Left ventricle myocardium inferior (tissue), 1 donor: ENCODE measurements around the gene TMEM178A. TPM values are rescaled to one million over a fixed set of nuclear protein-coding genes. Genes with fewer than 3 reads are reported as not detected.
A peak's percentile ranks its signal among the peaks of the same experiment; 100 is the strongest.
"Not testable (repeated sequence)": the region's sequence is repeated elsewhere in the genome, so short reads cannot be mapped to it uniquely, and the experiment has no call there.

Experiments
- DNase-seq: peaks from one replicate; pipeline ENCODE4 v3.0.0-alpha.2; 2020
- H3K27ac ChIP-seq: fragments of 200-600 bp; replicated peaks from 2 replicates; pipeline ENCODE4 v1.8.0; 2021
- H3K27me3 ChIP-seq: fragments of 200-600 bp; 2 replicates; pipeline ENCODE4 v1.8.0; 2021; ENCODE audit warnings: low read depth
- H3K36me3 ChIP-seq: fragments of 200-600 bp; 2 replicates; pipeline ENCODE4 v1.8.0; 2021
- H3K4me1 ChIP-seq: fragments of 200-600 bp; 2 replicates; pipeline ENCODE4 v1.8.0; 2021
- H3K4me3 ChIP-seq: fragments of 200-600 bp; 2 replicates; pipeline ENCODE4 v1.8.0; 2021; ENCODE audit warnings: mild to moderate bottlenecking, moderate library complexity
- H3K9me3 ChIP-seq: fragments of 200-600 bp; replicated peaks from 2 replicates; pipeline ENCODE4 v1.8.0; 2021
- intact Hi-C: fragments of 100-400 bp; cut with micrococcal nuclease; formaldehyde crosslinking; loops from one replicate; pipeline ENCODE4 v1.11.0; 2022
- total RNA-seq: library from RNA; stranded (reverse); fragmentation: NEBNext Ultra II Directional; extraction: Animal tissue kit (Norgen Biotek cat#: 25700); gene quantifications from one replicate; pipeline ENCODE4 v1.2.1, GENCODE V29; 2021
- TF ChIP-seq, protein P1 (sequence below): fragments of 200-600 bp; IDR thresholded peaks from 2 replicates; pipeline ENCODE4 v1.8.0; 2021; ENCODE audit warnings: antibody characterized with exemption, mild to moderate bottlenecking, borderline replicate concordance
- donor health status: DM: no; HTN: yes; CAD: no; lungs with severe emphysema.

The TMEM178A gene
- total RNA-seq, 1 donor from 2014 or later, result 3.6 TPM

- Histone ChIP-seq H3K9me3 (no peaks in the 10 kb centered on the region), H3K36me3 (no peaks in the 10 kb centered on the region), H3K27ac (peak overlapping the region; percentile 78), H3K4me3 (no peak overlapping the region), H3K27me3 (no peaks in the 10 kb centered on the region), H3K4me1 (peaks cover 18% of the 10 kb centered on the region)
- intact Hi-C loops, result no loop called here
- TF ChIP-seq, protein P1, sequence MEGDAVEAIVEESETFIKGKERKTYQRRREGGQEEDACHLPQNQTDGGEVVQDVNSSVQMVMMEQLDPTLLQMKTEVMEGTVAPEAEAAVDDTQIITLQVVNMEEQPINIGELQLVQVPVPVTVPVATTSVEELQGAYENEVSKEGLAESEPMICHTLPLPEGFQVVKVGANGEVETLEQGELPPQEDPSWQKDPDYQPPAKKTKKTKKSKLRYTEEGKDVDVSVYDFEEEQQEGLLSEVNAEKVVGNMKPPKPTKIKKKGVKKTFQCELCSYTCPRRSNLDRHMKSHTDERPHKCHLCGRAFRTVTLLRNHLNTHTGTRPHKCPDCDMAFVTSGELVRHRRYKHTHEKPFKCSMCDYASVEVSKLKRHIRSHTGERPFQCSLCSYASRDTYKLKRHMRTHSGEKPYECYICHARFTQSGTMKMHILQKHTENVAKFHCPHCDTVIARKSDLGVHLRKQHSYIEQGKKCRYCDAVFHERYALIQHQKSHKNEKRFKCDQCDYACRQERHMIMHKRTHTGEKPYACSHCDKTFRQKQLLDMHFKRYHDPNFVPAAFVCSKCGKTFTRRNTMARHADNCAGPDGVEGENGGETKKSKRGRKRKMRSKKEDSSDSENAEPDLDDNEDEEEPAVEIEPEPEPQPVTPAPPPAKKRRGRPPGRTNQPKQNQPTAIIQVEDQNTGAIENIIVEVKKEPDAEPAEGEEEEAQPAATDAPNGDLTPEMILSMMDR, result no peak
- no peak for DNase-seq
These were observed 57.8 kb downstream of the TMEM178A start for GRCh38 chr2:39723497-39723896.

GRCh38 chr2:39723946-39724827 lies 58.5 kb downstream of the TMEM178A start:
- intact Hi-C loops, result no loop called here
- TF ChIP-seq, protein P1, result no peak
- peak overlapping the region; percentile 78 for H3K27ac ChIP-seq

DNA sequence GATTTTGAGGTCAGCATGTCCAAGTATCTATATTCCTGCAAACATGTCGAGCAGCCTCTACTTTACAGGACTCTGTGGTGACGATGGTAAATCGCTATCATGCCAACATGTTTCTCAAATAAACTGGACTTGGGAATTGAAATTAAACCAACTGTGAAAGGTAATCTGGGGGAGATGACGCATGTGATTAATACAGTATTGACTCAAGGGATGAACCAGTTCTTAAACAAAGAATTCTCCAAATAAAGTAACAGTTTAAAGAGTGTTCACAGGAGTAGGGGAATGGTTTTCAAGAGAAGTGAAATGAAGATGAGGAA lies 59.1 kb downstream of the TMEM178A start:
- TF ChIP-seq, protein P1, result no peak
- no peaks in the 10 kb centered on the region for H3K36me3 ChIP-seq
- no peak for DNase-seq
- no peak overlapping the region for H3K4me3 ChIP-seq
- H3K4me1 ChIP-seq, result peaks cover 21% of the 10 kb centered on the region
- no peak overlapping the region for H3K27ac ChIP-seq
- no peaks in the 10 kb centered on the region for H3K9me3 ChIP-seq
- H3K27me3 ChIP-seq, result no peaks in the 10 kb centered on the region
- intact Hi-C loops, result no loop called here

More at GRCh38 chr2:39723946-39724827, 58.5 kb downstream of the TMEM178A start:
- peaks cover 21% of the 10 kb centered on the region for H3K4me1 ChIP-seq
- H3K36me3 ChIP-seq, result no peaks in the 10 kb centered on the region
- H3K27me3 ChIP-seq, result no peaks in the 10 kb centered on the region
- no peaks in the 10 kb centered on the region for H3K9me3 ChIP-seq
- DNase-seq, result no peak
- H3K4me3 ChIP-seq, result no peak overlapping the region

DNA sequence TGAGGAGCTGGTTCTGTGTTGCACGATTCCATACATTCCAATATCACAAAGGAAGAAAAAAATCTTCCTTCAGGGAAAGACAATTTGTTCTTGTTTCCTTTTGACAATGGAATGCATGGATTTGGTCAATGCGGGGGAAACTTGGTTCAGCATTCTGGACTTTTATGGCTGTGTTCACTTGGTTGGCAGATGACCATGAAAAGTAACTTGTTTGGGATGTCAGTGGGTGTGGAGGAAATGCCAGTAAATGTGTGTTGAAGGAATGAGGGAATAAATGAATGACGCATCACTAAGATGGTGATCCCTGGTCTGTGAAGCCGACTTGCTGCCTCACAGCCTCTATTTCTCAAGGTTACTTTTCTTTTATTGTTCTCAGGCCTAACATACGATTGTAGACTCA lies 59.7 kb downstream of the TMEM178A start:
- H3K27ac ChIP-seq, result no peak overlapping the region
- no peaks in the 10 kb centered on the region for H3K36me3 ChIP-seq
- intact Hi-C loops, result no loop called here

DNA sequence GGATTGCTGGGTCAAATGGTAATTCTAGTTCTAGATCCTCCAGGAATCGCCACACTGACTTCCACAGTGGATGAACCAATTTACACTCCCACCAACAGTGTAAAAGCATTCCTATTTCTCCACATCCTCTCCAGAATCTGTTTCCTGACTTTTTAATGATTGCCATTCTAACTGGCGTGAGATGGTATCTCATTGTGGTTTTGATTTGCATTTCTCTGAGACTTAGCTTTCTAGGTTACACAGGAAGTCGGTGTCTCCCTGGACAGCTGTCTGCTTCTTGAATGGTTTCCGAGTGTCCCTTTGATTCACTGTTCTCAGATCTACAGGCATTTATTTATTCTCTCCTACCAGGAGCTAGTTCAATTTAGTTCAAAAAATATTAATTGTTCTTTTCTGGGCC lies 62.4 kb downstream of the TMEM178A start:
- H3K36me3 ChIP-seq, H3K9me3 ChIP-seq, DNase-seq, H3K4me3 ChIP-seq, intact Hi-C loops, H3K27ac ChIP-seq, H3K27me3 ChIP-seq: not testable (repeated sequence)
- peaks cover 34% of the 10 kb centered on the region for H3K4me1 ChIP-seq

More for the DNA sequence above, 59.7 kb downstream of the TMEM178A start:
- H3K27me3 ChIP-seq, result no peaks in the 10 kb centered on the region
- TF ChIP-seq, protein P1, result no peak
- peaks cover 25% of the 10 kb centered on the region for H3K4me1 ChIP-seq
- H3K4me3 ChIP-seq, result no peak overlapping the region
- no peak for DNase-seq
- H3K9me3 ChIP-seq, result no peaks in the 10 kb centered on the region

- Histone ChIP-seq H3K36me3 (peaks cover 9% of the 10 kb centered on the region), H3K4me3 (no peak overlapping the region), H3K9me3 (no peaks in the 10 kb centered on the region), H3K27ac (no peak overlapping the region), H3K27me3 (no peaks in the 10 kb centered on the region), H3K4me1 (peaks cover 26% of the 10 kb centered on the region)
- intact Hi-C loops, result no loop called here
- DNase-seq, result no peak
- TF ChIP-seq, protein P1, result peak; percentile 73
These were observed 63.2 kb downstream of the TMEM178A start for GRCh38 chr2:39728941-39729351.
